ENCODE results near the gene TBL1XR1. TPM values are rescaled to one million over a fixed set of nuclear protein-coding genes. Genes with fewer than 3 reads are reported as not detected.
A peak's percentile ranks its signal among the peaks of the same experiment; 100 is the strongest.

TBL1XR1 gene
- total RNA-seq, 1 experiment from 2014 or later = 175 TPM

GRCh38 chr3:177109688-177110330 lies 87.5 kb downstream of the TBL1XR1 start:
- H4K20me1 ChIP-seq (ENCODE audit: control insufficient read depth, insufficient read depth, insufficient read length) = no peaks in the 10 kb centered on the region

More at GRCh38 chr3:177109688-177110330, 87.5 kb downstream of the TBL1XR1 start:
- no peak overlapping the region for H3K18ac ChIP-seq (ENCODE audit: insufficient read length, low read depth, low read length)
- H3K27ac Mint-ChIP-seq = peak overlapping the region; percentile 13 to 50 (median 19); a peak in 3 of 7 replicates
- H3K56ac ChIP-seq (ENCODE audit: insufficient read length, low read depth, low read length) = no peak overlapping the region
- H2AK5ac ChIP-seq (ENCODE audit: insufficient read length, low read length) = no peak overlapping the region
- H3K14ac ChIP-seq (ENCODE audit: insufficient read depth, low read length) = no peak overlapping the region
- H3K27me3 ChIP-seq (ENCODE audit: insufficient read depth, low read length) = no peaks in the 10 kb centered on the region
- H3K4ac ChIP-seq (ENCODE audit: low read depth, low read length) = no peak overlapping the region
- H3K27ac ChIP-seq (ENCODE audit: insufficient read length, low read depth, low read length) = no peak overlapping the region
- H3T11ph ChIP-seq (ENCODE audit: low read length) = no peak overlapping the region
- no peak overlapping the region for H3K23ac ChIP-seq (ENCODE audit: insufficient read length, low read depth, low read length)
- peaks cover 7% of the 10 kb centered on the region; the same call in 1 of the 2 replicates for H3K4me1 ChIP-seq (ENCODE audit: insufficient read depth, low read length)
- H4K5ac ChIP-seq (ENCODE audit: insufficient read length, low read depth, low read length) = no peak overlapping the region
- H3K23me2 ChIP-seq (ENCODE audit: insufficient read length, low read depth, low read length, poor library complexity, severe bottlenecking) = no peaks in the 10 kb centered on the region
- H3K4me2 ChIP-seq (ENCODE audit: insufficient read depth, insufficient read length, low read length) = no peak overlapping the region
- H4K8ac ChIP-seq (replicated peaks; ENCODE audit: insufficient read length, low read depth, low read length) = no peak overlapping the region
- peaks cover 0 to 7% (median 0%) of the 10 kb centered on the region in 3 experiments; a peak in 1 of 7 replicates for H3K36me3 Mint-ChIP-seq (ENCODE audit: insufficient read depth in 1 of 3, low read depth in 3 of 3)
- no peak overlapping the region for H2BK20ac ChIP-seq (ENCODE audit: low read depth, low read length, poor library complexity, severe bottlenecking)
- H3K9ac ChIP-seq (ENCODE audit: extremely low read depth, insufficient read length, low read length) = no peak overlapping the region
- no peaks in the 10 kb centered on the region for H3K27me3 Mint-ChIP-seq (ENCODE audit: low read depth)
- no peaks in the 10 kb centered on the region for H3K9me3 ChIP-seq (ENCODE audit: control insufficient read depth, low read depth, low read length)
- no peaks in the 10 kb centered on the region for H3K9me3 Mint-ChIP-seq
- no peak overlapping the region for H2AFZ ChIP-seq (ENCODE audit: low read length)
- no peak overlapping the region for H2BK120ac ChIP-seq (ENCODE audit: low read depth, low read length, poor library complexity, severe bottlenecking)
- H3K79me2 ChIP-seq (ENCODE audit: insufficient read depth, low read length) = peaks cover 47% of the 10 kb centered on the region
- no peak for DNase-seq
- peaks cover 54 to 71% of the 10 kb centered on the region in 2 experiments for H3K4me1 Mint-ChIP-seq
- no peak overlapping the region for H3K4me3 Mint-ChIP-seq
- H2BK5ac ChIP-seq (ENCODE audit: insufficient read length, low read length) = no peak overlapping the region
- H2BK12ac ChIP-seq (ENCODE audit: insufficient read length, low read depth, low read length) = no peak overlapping the region
- H3K79me1 ChIP-seq (ENCODE audit: insufficient read depth, low read depth, low read length, poor library complexity, severe bottlenecking) = peaks cover 3% of the 10 kb centered on the region
- no peak overlapping the region for H2BK15ac ChIP-seq (ENCODE audit: low read depth, low read length)
- TF ChIP-seq CTCF (conservative IDR thresholded peaks at IDR 0.05) = no peak
- H4K91ac ChIP-seq (ENCODE audit: insufficient read length, low read depth, low read length) = no peak overlapping the region
- no CpG with 5 or more reads among the region's 5 CpGs for WGBS (ENCODE audit: extremely low coverage, insufficient read length, low lambda C conversion rate)

Data from H9 (cell line).